HUES48 (cell line): ENCODE data around the gene IFT172.
"Not testable (repeated sequence)": the region's sequence is repeated elsewhere in the genome, so short reads cannot be mapped to it uniquely, and the experiment has no call there.

Source experiments
- H3K27ac ChIP-seq: one replicate; pipeline ENCODE4 v1.7.0; 2013; ENCODE audit warnings: low read depth, low read length, inconsistent platforms
- H3K27me3 ChIP-seq: 2 replicates; pipeline ENCODE4 v1.6.1; 2013; ENCODE audit warnings: mild to moderate bottlenecking, low read length; ENCODE audit not compliant: control insufficient read depth, insufficient read depth
- H3K36me3 ChIP-seq: 2 replicates; pipeline ENCODE4 v1.6.1; 2013; ENCODE audit warnings: low read length; ENCODE audit not compliant: control insufficient read depth, insufficient read depth
- H3K4me1 ChIP-seq: 2 replicates; pipeline ENCODE4 v1.6.1; 2013; ENCODE audit warnings: mild to moderate bottlenecking, low read length; ENCODE audit not compliant: control insufficient read depth, insufficient read depth
- H3K4me3 ChIP-seq: 2 replicates; pipeline ENCODE4 v1.5.1; 2013; ENCODE audit warnings: mild to moderate bottlenecking, low read depth, low read length
- H3K9ac ChIP-seq: 2 replicates; pipeline ENCODE4 v1.6.1; 2013; ENCODE audit warnings: mild to moderate bottlenecking, low read depth, low read length, moderate library complexity
- H3K9me3 ChIP-seq: 2 replicates; pipeline ENCODE4 v1.6.1; 2013; ENCODE audit warnings: low read length; ENCODE audit not compliant: control insufficient read depth, insufficient read depth

The IFT172 gene

GRCh38 chr2:27489498-27490397 is at the start of gene IFT172:
Gene IFT172 (minus strand): TSS chr2:27489743. CDS start chr2:27489653, 90 bp downstream.
- Histone ChIP-seq H3K9ac (peak within 1 kb of the TSS; percentile 32; the same call in 1 of the 2 replicates), H3K9me3 (no peaks in the 10 kb centered on the region), H3K36me3 (no peaks in the 10 kb centered on the region), H3K4me3 (peak within 1 kb of the TSS; percentile 89), H3K4me1 (peaks cover 4% of the 10 kb centered on the region), H3K27ac (peak within 1 kb of the TSS; percentile 38), H3K27me3 (peaks cover 10% of the 10 kb centered on the region)

DNA sequence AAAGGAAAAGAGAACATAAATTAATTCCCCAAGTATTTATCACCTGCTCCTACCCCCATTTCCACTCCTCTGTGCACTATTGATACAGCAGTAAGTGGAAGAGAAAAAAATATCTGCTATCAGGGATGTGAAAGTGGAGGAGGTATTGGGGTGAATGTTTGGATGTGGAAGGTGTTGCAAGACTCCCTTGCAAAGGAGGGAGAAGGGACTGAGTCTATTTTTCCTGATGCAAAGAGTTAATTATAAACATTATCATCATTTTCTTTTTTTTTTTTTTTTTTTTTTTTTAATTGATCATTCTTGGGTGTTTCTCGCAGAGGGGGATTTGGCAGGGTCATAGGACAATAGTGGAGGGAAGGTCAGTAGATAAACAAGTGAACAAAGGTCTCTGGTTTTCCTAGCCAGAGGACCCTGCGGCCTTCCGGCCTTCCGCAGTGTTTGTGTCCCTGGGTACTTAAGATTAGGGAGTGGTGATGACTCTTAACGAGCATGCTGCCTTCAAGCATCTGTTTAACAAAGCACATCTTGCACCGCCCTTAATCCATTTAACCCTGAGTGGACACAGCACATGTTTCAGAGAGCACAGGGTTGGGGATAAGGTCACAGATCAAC is 49.4 kb upstream of the IFT172 start:
- H3K9ac ChIP-seq, H3K4me3 ChIP-seq, H3K27ac ChIP-seq, H3K9me3 ChIP-seq, H3K27me3 ChIP-seq, H3K4me1 ChIP-seq, H3K36me3 ChIP-seq: not testable (repeated sequence)

GRCh38 chr2:27537287-27537686 is 47.7 kb upstream of the IFT172 start:
- Histone ChIP-seq H3K4me3 (no peak overlapping the region), H3K36me3 (no peaks in the 10 kb centered on the region), H3K4me1 (no peaks in the 10 kb centered on the region), H3K27me3 (no peaks in the 10 kb centered on the region), H3K27ac (no peak overlapping the region), H3K9me3 (peaks cover 3% of the 10 kb centered on the region; the same call in 1 of the 2 replicates), H3K9ac (no peak overlapping the region)

DNA sequence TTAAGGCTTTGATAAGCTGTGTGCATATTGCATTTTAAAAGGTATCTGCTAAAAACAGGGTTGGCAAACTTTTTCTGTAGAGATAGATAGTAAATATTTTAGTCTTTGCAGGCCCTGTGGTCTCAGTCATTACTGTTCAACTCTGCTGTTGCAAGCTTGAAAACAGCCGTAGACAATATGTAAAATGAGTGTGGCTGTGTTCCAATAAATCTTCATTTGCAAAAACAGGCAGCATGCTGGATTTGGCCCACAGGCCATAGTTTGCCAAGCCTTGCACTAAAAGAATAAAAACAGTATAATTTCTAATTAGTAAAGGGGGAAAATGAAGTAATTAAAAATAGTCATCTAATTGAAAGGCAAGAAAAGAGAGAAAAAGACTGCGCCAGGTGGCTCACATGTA is 42.4 kb upstream of the IFT172 start:
- Histone ChIP-seq H3K9ac (no peak overlapping the region), H3K9me3 (no peaks in the 10 kb centered on the region), H3K4me3 (no peak overlapping the region), H3K4me1 (no peaks in the 10 kb centered on the region), H3K27me3 (no peaks in the 10 kb centered on the region), H3K36me3 (no peaks in the 10 kb centered on the region), H3K27ac (no peak overlapping the region)

DNA sequence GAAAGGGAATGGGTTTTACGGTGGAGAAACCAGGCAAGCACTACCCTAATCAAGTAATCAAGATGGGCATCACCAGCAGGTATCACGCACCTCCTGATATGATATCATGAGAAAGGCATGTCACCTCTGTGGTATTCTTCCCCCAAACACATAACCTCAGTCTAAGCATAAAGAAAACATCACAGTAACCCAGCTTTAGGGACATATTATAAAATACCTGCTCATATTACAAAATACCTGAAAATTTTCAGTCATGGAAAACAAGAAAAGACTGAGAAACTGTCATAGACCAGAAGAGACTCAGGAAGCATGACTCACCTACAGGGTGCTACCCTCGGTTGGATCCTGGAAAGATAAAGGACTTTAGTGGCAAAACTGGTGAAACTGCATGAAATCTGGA is 37.6 kb upstream of the IFT172 start:
- no peak overlapping the region for H3K27ac ChIP-seq

DNA sequence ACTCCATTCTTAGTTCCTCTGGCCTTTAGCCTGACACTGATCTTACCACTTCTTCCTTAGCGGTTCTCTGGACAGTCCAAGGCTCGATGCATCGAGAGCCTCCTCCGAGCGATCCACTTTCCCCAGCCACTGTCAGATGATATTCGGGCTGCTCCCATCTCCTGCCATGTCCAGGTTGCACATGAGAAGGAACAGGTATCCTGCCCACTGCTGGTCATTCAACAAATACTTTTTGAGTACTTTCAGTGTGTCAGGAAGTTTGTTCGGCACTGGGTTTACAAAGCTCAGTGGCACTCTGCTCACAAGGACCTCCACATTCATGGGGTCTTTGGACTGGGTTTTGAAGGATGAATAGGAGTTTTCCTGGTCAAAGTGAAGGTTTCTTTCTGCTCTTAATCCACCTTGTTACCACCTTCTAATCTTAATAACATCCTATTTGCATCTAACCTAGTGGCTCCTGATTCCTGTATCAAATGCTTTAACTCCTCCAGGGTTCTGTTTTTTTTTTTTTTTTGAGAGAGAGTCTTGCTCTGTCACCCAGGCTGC is 32.9 kb upstream of the IFT172 start:
- Histone ChIP-seq H3K27ac (no peak overlapping the region), H3K4me3 (no peak overlapping the region)

More for the DNA sequence above, 37.6 kb upstream of the IFT172 start:
- Histone ChIP-seq H3K36me3 (no peaks in the 10 kb centered on the region), H3K4me1 (no peaks in the 10 kb centered on the region), H3K27me3 (no peaks in the 10 kb centered on the region), H3K4me3 (no peak overlapping the region), H3K9me3 (no peaks in the 10 kb centered on the region), H3K9ac (no peak overlapping the region)

DNA sequence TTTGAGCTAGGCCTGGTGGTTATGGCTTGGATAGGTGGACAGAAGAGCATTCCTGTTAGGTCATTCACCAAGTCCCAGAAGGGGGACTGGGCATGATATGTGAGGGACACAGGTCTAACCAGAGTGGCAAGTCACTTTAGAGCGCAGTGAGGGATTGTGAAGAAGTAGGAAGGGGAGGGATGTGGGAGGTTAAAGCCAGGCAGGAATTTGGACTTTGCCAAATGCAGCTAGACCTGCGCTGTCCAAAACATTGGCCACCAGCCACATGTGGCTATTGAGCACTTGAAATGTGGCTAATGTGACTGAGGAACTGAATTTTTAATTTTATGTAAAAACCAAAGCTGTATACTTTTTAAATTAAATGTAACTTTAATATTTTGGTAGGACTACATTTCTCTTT is 30.8 kb upstream of the IFT172 start:
- H3K27me3 ChIP-seq, result no peaks in the 10 kb centered on the region
- H3K4me3 ChIP-seq, result no peak overlapping the region
- no peak overlapping the region for H3K27ac ChIP-seq
- H3K9me3 ChIP-seq, result no peaks in the 10 kb centered on the region
- no peaks in the 10 kb centered on the region for H3K4me1 ChIP-seq
- no peak overlapping the region for H3K9ac ChIP-seq
- no peaks in the 10 kb centered on the region for H3K36me3 ChIP-seq

More for the DNA sequence above, 32.9 kb upstream of the IFT172 start:
- Histone ChIP-seq H3K27me3 (no peaks in the 10 kb centered on the region), H3K4me1 (no peaks in the 10 kb centered on the region), H3K9me3 (no peaks in the 10 kb centered on the region), H3K9ac (no peak overlapping the region), H3K36me3 (no peaks in the 10 kb centered on the region)

GRCh38 chr2:27518782-27519113 is 29.2 kb upstream of the IFT172 start:
- no peak overlapping the region for H3K4me3 ChIP-seq
- H3K36me3 ChIP-seq, result no peaks in the 10 kb centered on the region
- H3K27me3 ChIP-seq, result no peaks in the 10 kb centered on the region
- H3K4me1 ChIP-seq, result no peaks in the 10 kb centered on the region
- no peak overlapping the region for H3K27ac ChIP-seq
- no peaks in the 10 kb centered on the region for H3K9me3 ChIP-seq
- H3K9ac ChIP-seq, result no peak overlapping the region

DNA sequence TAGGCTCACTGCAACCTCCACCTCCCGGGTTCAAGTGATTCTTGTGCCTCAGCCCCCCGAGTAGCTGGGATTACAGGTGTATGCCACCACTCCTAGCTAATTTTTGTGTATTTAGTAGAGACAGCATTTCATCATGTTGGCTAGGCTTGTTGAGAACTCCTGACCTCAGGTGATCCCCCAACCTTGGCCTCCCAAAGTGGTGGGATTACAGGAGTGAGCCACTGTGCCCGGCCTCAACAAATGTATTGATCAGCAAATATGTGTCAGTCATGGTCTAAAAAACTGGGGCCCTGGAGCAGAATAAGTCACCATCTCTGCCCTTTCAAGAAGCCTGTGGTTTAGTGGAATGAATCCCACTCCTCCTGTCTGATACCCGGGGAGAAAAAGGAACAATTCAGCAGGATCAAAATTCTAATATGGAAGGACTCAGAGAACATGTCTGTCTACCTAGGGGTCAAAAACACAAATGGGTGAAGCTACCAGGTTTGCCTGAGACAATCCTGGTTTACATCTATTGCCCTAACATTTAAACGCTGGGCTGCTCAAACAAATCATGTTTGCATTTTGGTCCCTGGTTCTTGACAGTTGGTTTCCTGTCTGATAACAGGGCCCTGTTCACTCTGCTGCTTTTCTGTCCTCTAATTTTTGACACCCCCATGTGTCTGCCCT is 28.7 kb upstream of the IFT172 start:
- Histone ChIP-seq H3K4me1 (no peaks in the 10 kb centered on the region), H3K27ac (no peak overlapping the region), H3K27me3 (no peaks in the 10 kb centered on the region), H3K36me3 (no peaks in the 10 kb centered on the region), H3K9me3 (no peaks in the 10 kb centered on the region), H3K9ac (no peak overlapping the region), H3K4me3 (no peak overlapping the region)

GRCh38 chr2:27509326-27509725 is 19.8 kb upstream of the IFT172 start:
- Histone ChIP-seq H3K4me1 (no peaks in the 10 kb centered on the region), H3K36me3 (no peaks in the 10 kb centered on the region), H3K4me3 (no peak overlapping the region), H3K27me3 (no peaks in the 10 kb centered on the region), H3K9ac (no peak overlapping the region), H3K27ac (no peak overlapping the region), H3K9me3 (no peaks in the 10 kb centered on the region)

DNA sequence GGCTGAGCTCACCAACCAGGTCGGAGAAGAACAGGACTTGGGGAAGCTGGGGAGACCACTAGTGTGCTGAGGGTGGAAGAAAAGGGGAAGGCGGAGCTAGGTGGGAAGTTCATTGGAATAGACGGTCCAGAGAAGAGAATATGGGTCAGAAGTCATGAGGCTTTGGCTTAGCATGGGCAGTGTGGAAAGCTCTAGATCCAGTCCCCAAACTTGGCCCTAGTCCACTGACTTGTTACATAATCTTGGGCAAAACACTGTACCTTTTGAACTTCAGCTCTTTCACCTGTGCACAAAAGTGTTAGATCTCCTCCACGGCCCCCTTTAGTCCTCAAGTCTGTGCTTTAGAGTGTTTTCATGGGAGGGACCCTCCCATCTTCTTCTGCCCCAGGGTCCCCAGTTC is 17.8 kb upstream of the IFT172 start:
- no peak overlapping the region for H3K4me3 ChIP-seq
- peaks cover 10% of the 10 kb centered on the region for H3K4me1 ChIP-seq
- no peak overlapping the region for H3K27ac ChIP-seq
- H3K9me3 ChIP-seq, result no peaks in the 10 kb centered on the region
- no peaks in the 10 kb centered on the region for H3K36me3 ChIP-seq
- no peaks in the 10 kb centered on the region for H3K27me3 ChIP-seq
- H3K9ac ChIP-seq, result no peak overlapping the region
